Liver (tissue), 9 donors: ENCODE data around the gene SEC22C. TPM values are rescaled to one million over a fixed set of nuclear protein-coding genes. Genes with fewer than 3 reads are reported as not detected.

ENCODE experiments used
- DNase-seq: peaks from one replicate; pipeline ENCODE4 v3.0.0-alpha.2; 2017; ENCODE audit warnings: low spot score
- H3K27ac ChIP-seq, 2 donors: one replicate each; pipeline ENCODE4 v1.7.0; 2013; ENCODE audit warnings: inconsistent platforms in 2 of 2, low read length in 2 of 2, control low read depth in 1 of 2, low read depth in 1 of 2, mild to moderate bottlenecking in 1 of 2
- H3K27me3 ChIP-seq, 4 donors: one replicate each; pipeline versions ENCODE4 v1.6.1 to v1.7.0; 2013; ENCODE audit warnings: low read length in 3 of 4, inconsistent platforms in 1 of 4, mild to moderate bottlenecking in 1 of 4, moderate library complexity in 1 of 4; ENCODE audit not compliant: control insufficient read depth in 4 of 4, insufficient read depth in 4 of 4
- H3K36me3 ChIP-seq, 4 donors: one replicate each; pipeline versions ENCODE4 v1.6.1 to v1.7.0; 2013; ENCODE audit warnings: low read length in 3 of 4, mild to moderate bottlenecking in 3 of 4, low read depth in 1 of 4, moderate library complexity in 1 of 4; ENCODE audit not compliant: control insufficient read depth in 4 of 4, insufficient read depth in 3 of 4
- H3K4me1 ChIP-seq, 4 donors: one replicate each; pipeline versions ENCODE4 v1.6.1 to v1.7.0; 2013; ENCODE audit warnings: low read length in 3 of 4, mild to moderate bottlenecking in 3 of 4, moderate library complexity in 1 of 4; ENCODE audit not compliant: control insufficient read depth in 4 of 4, insufficient read depth in 4 of 4
- H3K4me3 ChIP-seq, 3 donors: one replicate each; pipeline versions ENCODE4 v1.6.1 to v1.7.0; 2013; ENCODE audit warnings: low read length in 3 of 3, control low read depth in 1 of 3, low read depth in 1 of 3, mild to moderate bottlenecking in 1 of 3
- H3K9ac ChIP-seq, 2 donors: one replicate each; pipeline ENCODE4 v1.7.0; 2013; ENCODE audit warnings: low read length in 2 of 2, mild to moderate bottlenecking in 2 of 2, moderate library complexity in 2 of 2, control low read depth in 1 of 2, low read depth in 1 of 2
- H3K9me3 ChIP-seq, 4 donors: one replicate each; pipeline versions ENCODE4 v1.6.1 to v1.7.0; 2013; ENCODE audit warnings: low read length in 3 of 4; ENCODE audit not compliant: control insufficient read depth in 4 of 4
- EGR1 ChIP-seq, 2 donors: IDR thresholded peaks; 2 replicates each; pipeline ENCODE4 v1.6.1; 2016 to 2018; ENCODE audit warnings: antibody characterized with exemption in 2 of 2, low read depth in 2 of 2
- FOXA1 ChIP-seq: IDR thresholded peaks from 2 replicates; pipeline ENCODE4 v1.6.1; 2016; ENCODE audit warnings: antibody characterized with exemption
- GABPA ChIP-seq, 2 donors: IDR thresholded peaks in 1 of 2; conservative IDR thresholded peaks in 1 of 2; 2 replicates each; pipeline ENCODE4 v1.6.1; 2016; ENCODE audit warnings: antibody characterized with exemption in 2 of 2, mild to moderate bottlenecking in 1 of 2, moderate library complexity in 1 of 2
- JUND ChIP-seq, 2 donors: IDR thresholded peaks; 2 replicates each; pipeline ENCODE4 v1.6.1; 2016; ENCODE audit warnings: antibody characterized with exemption in 2 of 2
- NR2F2 ChIP-seq: IDR thresholded peaks from 2 replicates; pipeline ENCODE4 v1.6.1; 2016; ENCODE audit warnings: antibody characterized with exemption
- RAD21 ChIP-seq, 2 donors: IDR thresholded peaks; 2 replicates each; pipeline ENCODE4 v1.6.1; 2016; ENCODE audit warnings: antibody characterized with exemption in 2 of 2, mild to moderate bottlenecking in 2 of 2
- RXRA ChIP-seq, 2 donors: IDR thresholded peaks; 2 replicates each; pipeline ENCODE4 v1.6.1; 2017 to 2018; ENCODE audit warnings: antibody characterized with exemption in 2 of 2, mild to moderate bottlenecking in 1 of 2
- SP1 ChIP-seq: IDR thresholded peaks from 2 replicates; pipeline ENCODE4 v1.6.1; 2018; ENCODE audit warnings: antibody characterized with exemption, mild to moderate bottlenecking
- TAF1 ChIP-seq: conservative IDR thresholded peaks from 2 replicates; pipeline ENCODE4 v1.6.1; 2016; ENCODE audit warnings: antibody characterized with exemption, mild to moderate bottlenecking
- WGBS: extraction: QIAGEN DNeasy Blood & Tissue Kit; methylation state at CpG from one replicate; pipeline ENCODE4 v1.1.7; 2013; 5-methylcytosine and 5-hydroxymethylcytosine counted together
- polyA plus RNA-seq, 2 donors: library from polyadenylated mRNA; stranded (reverse) in 1 of 2; unstranded in 1 of 2; fragments of 200-250 nt in 1 of 2; fragments of >200 nt in 1 of 2; fragmentation: Nextera tagmentation in 1 of 2; extraction: Ambion mirVana in 1 of 2; gene quantifications; one replicate each; pipeline versions ENCODE4 v1.2.1 to v1.2.3, GENCODE V29; 2013 to 2015
- total RNA-seq, 2 donors: library from RNA; depleted of rRNA; stranded (reverse); fragments of >200 nt; gene quantifications; one replicate each; pipeline ENCODE4 v1.2.3, GENCODE V29; 2014
- TF ChIP-seq, protein P1 (sequence below): IDR thresholded peaks from 2 replicates; pipeline ENCODE4 v1.6.1; 2016; ENCODE audit warnings: antibody characterized with exemption, mild to moderate bottlenecking
- TF ChIP-seq, protein P2 (sequence below): IDR thresholded peaks from 2 replicates; pipeline ENCODE4 v1.6.1; 2016; ENCODE audit warnings: antibody characterized with exemption
- TF ChIP-seq, protein P3 (sequence below): IDR thresholded peaks from 2 replicates; pipeline ENCODE4 v1.6.1; 2016; ENCODE audit warnings: antibody characterized with exemption
- TF ChIP-seq, protein P4 (sequence below): IDR thresholded peaks from 2 replicates; pipeline ENCODE4 v1.6.1; 2016; ENCODE audit warnings: antibody characterized with exemption
- donor health status: healthy.
- donor health status: healthy.
- donor health status: healthy.
- donor health status: healthy.
- donor health status: healthy.

Gene SEC22C
- total and polyA plus RNA-seq, 4 donors, result 14.5 to 48.5 (median 17.8) TPM

DNA sequence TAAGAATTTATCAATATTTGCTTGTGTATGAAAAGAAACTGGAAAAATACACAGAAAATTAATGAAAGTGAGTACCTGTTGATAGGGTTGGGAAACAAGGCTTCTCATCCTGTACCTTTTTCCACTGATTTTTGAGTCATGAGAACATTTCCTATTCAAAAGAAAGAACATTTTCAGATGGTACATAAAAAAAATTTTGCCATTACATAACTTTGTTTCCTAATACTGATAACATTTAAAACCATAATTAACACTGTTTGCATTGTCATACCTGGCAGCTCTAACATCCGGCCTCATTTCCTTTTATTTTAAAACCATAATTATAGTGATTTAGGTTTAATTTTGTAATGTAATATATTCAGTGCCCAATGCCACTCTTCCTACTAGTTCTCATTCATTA is 30.4 kb upstream of the SEC22C start:
- no peaks in the 10 kb centered on the region for H3K9me3 ChIP-seq
- H3K27me3 ChIP-seq, result no peaks in the 10 kb centered on the region
- no peak for DNase-seq
- TF ChIP-seq RXRA (IDR thresholded peaks at IDR 0.05), result no peak
- no peak for TF ChIP-seq FOXA1
- no peak for TF ChIP-seq JUND (IDR thresholded peaks at IDR 0.05)
- TF ChIP-seq TAF1, result no peak
- TF ChIP-seq, protein P1, sequence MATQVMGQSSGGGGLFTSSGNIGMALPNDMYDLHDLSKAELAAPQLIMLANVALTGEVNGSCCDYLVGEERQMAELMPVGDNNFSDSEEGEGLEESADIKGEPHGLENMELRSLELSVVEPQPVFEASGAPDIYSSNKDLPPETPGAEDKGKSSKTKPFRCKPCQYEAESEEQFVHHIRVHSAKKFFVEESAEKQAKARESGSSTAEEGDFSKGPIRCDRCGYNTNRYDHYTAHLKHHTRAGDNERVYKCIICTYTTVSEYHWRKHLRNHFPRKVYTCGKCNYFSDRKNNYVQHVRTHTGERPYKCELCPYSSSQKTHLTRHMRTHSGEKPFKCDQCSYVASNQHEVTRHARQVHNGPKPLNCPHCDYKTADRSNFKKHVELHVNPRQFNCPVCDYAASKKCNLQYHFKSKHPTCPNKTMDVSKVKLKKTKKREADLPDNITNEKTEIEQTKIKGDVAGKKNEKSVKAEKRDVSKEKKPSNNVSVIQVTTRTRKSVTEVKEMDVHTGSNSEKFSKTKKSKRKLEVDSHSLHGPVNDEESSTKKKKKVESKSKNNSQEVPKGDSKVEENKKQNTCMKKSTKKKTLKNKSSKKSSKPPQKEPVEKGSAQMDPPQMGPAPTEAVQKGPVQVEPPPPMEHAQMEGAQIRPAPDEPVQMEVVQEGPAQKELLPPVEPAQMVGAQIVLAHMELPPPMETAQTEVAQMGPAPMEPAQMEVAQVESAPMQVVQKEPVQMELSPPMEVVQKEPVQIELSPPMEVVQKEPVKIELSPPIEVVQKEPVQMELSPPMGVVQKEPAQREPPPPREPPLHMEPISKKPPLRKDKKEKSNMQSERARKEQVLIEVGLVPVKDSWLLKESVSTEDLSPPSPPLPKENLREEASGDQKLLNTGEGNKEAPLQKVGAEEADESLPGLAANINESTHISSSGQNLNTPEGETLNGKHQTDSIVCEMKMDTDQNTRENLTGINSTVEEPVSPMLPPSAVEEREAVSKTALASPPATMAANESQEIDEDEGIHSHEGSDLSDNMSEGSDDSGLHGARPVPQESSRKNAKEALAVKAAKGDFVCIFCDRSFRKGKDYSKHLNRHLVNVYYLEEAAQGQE, result no peak
- TF ChIP-seq NR2F2, result no peak
- TF ChIP-seq RAD21 (IDR thresholded peaks at IDR 0.05), result no peak
- TF ChIP-seq, protein P2, sequence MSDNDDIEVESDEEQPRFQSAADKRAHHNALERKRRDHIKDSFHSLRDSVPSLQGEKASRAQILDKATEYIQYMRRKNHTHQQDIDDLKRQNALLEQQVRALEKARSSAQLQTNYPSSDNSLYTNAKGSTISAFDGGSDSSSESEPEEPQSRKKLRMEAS, result no peak
- TF ChIP-seq SP1, result no peak
- H3K36me3 ChIP-seq, result peaks cover 0 to 2% (median 0%) of the 10 kb centered on the region in 4 donors
- 68% methylated on average over 1 of the region's 1 CpG for WGBS
- no peak overlapping the region for H3K9ac ChIP-seq
- no peak overlapping the region for H3K4me3 ChIP-seq
- H3K27ac ChIP-seq, result no peak overlapping the region
- peaks cover 0 to 3% (median 1%) of the 10 kb centered on the region in 4 donors for H3K4me1 ChIP-seq

DNA sequence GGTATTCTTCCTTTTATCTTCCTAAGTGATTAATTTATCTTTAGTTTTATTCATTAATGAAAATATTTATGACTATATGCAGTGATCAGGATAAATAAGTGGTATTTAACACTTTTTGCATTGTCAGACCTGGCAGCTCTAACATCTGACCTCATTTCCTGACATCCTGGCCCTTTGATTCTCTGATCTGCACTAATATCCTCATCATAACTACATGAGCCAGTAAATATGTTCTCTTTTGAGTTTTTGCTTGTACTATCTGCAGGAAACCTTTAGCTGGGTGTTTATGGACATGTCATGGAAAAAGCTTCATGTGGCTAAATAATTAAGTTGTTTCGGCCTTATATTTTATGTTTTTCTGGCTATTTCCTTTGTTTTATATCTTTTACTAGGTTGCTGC is 29.2 kb upstream of the SEC22C start:
- no peaks in the 10 kb centered on the region for H3K27me3 ChIP-seq
- TF ChIP-seq, protein P3, sequence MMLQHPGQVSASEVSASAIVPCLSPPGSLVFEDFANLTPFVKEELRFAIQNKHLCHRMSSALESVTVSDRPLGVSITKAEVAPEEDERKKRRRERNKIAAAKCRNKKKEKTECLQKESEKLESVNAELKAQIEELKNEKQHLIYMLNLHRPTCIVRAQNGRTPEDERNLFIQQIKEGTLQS, result no peak
- TF ChIP-seq NR2F2, result peak; percentile 64
- H3K36me3 ChIP-seq, result peaks cover 0 to 4% (median 0%) of the 10 kb centered on the region in 4 donors
- H3K9ac ChIP-seq, result no peak overlapping the region
- H3K9me3 ChIP-seq, result no peaks in the 10 kb centered on the region
- no peak overlapping the region for H3K27ac ChIP-seq
- H3K4me3 ChIP-seq, result no peak overlapping the region
- H3K4me1 ChIP-seq, result peaks cover 0 to 3% (median 2%) of the 10 kb centered on the region in 4 donors
- WGBS, result 96% methylated on average over 1 of the region's 1 CpG
- no peak for DNase-seq

DNA sequence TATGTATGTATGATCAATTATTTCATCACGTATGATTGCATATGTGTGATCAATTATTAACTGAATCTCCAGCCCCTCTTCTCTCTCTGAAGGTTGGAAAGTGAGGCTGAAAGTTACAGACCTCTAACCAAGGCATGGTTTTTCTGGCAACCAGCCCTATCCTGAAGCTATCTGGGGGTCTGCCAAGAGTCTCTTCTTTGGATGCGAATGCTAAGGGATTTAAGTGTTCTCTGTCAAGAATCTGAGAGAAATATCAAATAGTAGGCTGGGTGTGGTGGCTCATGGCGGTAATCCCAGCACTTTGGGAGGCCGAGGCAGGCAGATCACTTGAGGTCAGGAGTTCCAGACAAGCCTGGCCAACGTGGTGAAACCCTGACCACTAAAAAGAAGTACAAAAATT is 26.8 kb upstream of the SEC22C start:
- Histone ChIP-seq H3K27me3 (no peaks in the 10 kb centered on the region), H3K27ac (no peak overlapping the region), H3K4me1 (peaks cover 4 to 10% (median 6%) of the 10 kb centered on the region in 4 donors), H3K9me3 (no peaks in the 10 kb centered on the region), H3K9ac (no peak overlapping the region), H3K36me3 (peaks cover 0 to 4% (median 0%) of the 10 kb centered on the region in 4 donors), H3K4me3 (no peak overlapping the region)
- no peak for TF ChIP-seq GABPA (IDR thresholded peaks at IDR 0.05 in 1 of 2, conservative IDR thresholded peaks at IDR 0.05 in 1 of 2)
- TF ChIP-seq, protein P4, sequence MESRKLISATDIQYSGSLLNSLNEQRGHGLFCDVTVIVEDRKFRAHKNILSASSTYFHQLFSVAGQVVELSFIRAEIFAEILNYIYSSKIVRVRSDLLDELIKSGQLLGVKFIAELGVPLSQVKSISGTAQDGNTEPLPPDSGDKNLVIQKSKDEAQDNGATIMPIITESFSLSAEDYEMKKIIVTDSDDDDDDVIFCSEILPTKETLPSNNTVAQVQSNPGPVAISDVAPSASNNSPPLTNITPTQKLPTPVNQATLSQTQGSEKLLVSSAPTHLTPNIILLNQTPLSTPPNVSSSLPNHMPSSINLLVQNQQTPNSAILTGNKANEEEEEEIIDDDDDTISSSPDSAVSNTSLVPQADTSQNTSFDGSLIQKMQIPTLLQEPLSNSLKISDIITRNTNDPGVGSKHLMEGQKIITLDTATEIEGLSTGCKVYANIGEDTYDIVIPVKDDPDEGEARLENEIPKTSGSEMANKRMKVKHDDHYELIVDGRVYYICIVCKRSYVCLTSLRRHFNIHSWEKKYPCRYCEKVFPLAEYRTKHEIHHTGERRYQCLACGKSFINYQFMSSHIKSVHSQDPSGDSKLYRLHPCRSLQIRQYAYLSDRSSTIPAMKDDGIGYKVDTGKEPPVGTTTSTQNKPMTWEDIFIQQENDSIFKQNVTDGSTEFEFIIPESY, result no peak
- no peak for TF ChIP-seq NR2F2
- TF ChIP-seq FOXA1, result no peak
- no peak for TF ChIP-seq RAD21 (IDR thresholded peaks at IDR 0.05)
- no peak for TF ChIP-seq SP1
- TF ChIP-seq EGR1 (IDR thresholded peaks at IDR 0.05; ENCODE audit: low read depth in 2 of 2), result no peak
- no peak for DNase-seq
- WGBS, result 71% methylated on average over 5 of the region's 5 CpGs
